Measurements from ENCODE around the gene KIAA1549. TPM values are rescaled to one million over a fixed set of nuclear protein-coding genes. Genes with fewer than 3 reads are reported as not detected.
A peak's percentile ranks its signal among the peaks of the same experiment; 100 is the strongest.

The KIAA1549 gene
- total and polyA plus RNA-seq, 10 of the 15 experiments (the other 5 are each of a cell fraction or from before 2014, with no cell fraction given) = 0.02 to 0.82 (median 0.22) TPM

DNA sequence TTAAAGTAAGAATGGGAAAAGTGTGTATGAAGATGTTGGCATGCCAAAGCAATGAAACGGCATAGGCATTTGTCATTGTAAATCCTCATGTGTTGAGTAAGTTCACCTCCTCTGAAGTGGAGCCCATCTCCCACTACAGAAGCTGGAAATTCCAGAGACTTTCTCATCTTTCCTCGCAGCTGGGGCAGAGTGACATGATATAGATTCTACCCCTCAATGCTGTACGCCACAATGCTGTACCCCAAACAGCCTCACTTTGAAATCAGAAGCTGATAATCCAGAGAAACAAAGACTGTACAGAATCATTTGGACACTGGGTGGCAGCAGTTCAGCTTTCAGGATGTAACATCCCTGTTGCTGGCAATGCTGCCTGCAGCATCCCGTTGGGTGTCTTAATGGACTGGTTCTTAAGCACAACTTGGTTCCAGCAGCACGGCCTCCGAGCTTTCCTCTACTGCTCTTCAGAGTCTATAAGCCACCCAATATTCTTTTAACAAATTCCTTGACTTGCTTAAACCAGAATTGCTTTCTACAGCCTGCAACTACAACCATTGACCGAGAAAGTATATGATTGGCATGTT, 35.8 kb upstream of the KIAA1549 start:
- H2AFZ ChIP-seq (ENCODE audit: control insufficient read depth, low read depth, low read length) = no peak overlapping the region

More for the DNA sequence above, 35.8 kb upstream of the KIAA1549 start:
- Histone ChIP-seq H3K4me3 (no peak overlapping the region), H3K9me3 (replicated peaks; ENCODE audit: control insufficient read depth, insufficient read depth, low read length) (no peaks in the 10 kb centered on the region), H3K36me3 (ENCODE audit: control insufficient read depth in 2 of 2, insufficient read depth in 2 of 2, low read length in 1 of 2) (no peaks in the 10 kb centered on the region; a peak in 1 of 4 replicates), H3K4me1 (ENCODE audit: control insufficient read depth, insufficient read depth, low read length) (no peaks in the 10 kb centered on the region), H3K79me2 (ENCODE audit: control insufficient read depth, insufficient read depth, low read length) (no peaks in the 10 kb centered on the region), H3K27me3 (replicated peaks in 1 of 2; ENCODE audit: control insufficient read depth in 2 of 2, insufficient read depth in 2 of 2, low read length in 1 of 2) (no peaks in the 10 kb centered on the region), H3K27ac (ENCODE audit: control insufficient read depth, insufficient read depth) (no peak overlapping the region), H4K20me1 (ENCODE audit: control insufficient read depth, insufficient read depth) (no peaks in the 10 kb centered on the region), H3K4me2 (ENCODE audit: control insufficient read depth, insufficient read depth) (no peak overlapping the region), H3K9ac (ENCODE audit: control insufficient read depth, insufficient read depth, low read length) (no peak overlapping the region)
- peak; percentile 99 for ATAC-seq
- in situ Hi-C loops (cut with MboI) = no loop called here
- peak; percentile 98 for FAIRE-seq
- no TSS peak for BruUV-seq (replicated peaks)
- no peak for DNase-seq (ENCODE audit: low read depth, low spot score)
- ChIA-PET POLR2A (no interaction called here), SMC1A (ENCODE audit: uncharacterized antibody, unreplicated experiment) (interaction anchor here (0.6 to 3.2 kb wide), 15 partner anchors 9 to 418 kb away, joined by 3 to 15 read pairs (median 3); no protein-coding TSS in a partner anchor), CTCF (interaction anchor here (0.6 to 5.1 kb wide), 23 partner anchors 9 to 418 kb away, joined by 3 to 57 read pairs (median 5); partner anchors contain the start of gene ZC3HAV1L), RAD21 (ENCODE audit: unreplicated experiment) (interaction anchor here (1.0 to 3.8 kb wide), 5 partner anchors 20 to 130 kb away, joined by 3 to 27 read pairs (median 9); no protein-coding TSS in a partner anchor)
- peak; percentile 66 for TF ChIP-seq RAD21 (IDR thresholded peaks at IDR 0.05; ENCODE audit: insufficient read depth, low read depth, low read length)
- peak; percentile 78 for TF ChIP-seq SMC3 (IDR thresholded peaks at IDR 0.05; ENCODE audit: borderline replicate concordance, low read length)
- TF ChIP-seq BCL11A (IDR thresholded peaks at IDR 0.05; ENCODE audit: low read depth, low read length) = no peak
- no peak for TF ChIP-seq RFX5 (IDR thresholded peaks at IDR 0.05; ENCODE audit: low read depth, low read length)
- no peak for TF ChIP-seq ZSCAN29 (IDR thresholded peaks at IDR 0.05)
- no peak for TF ChIP-seq PAX8 (IDR thresholded peaks at IDR 0.05)
- TF ChIP-seq CTCF (IDR thresholded peaks at IDR 0.05 in 2 of 3, conservative IDR thresholded peaks at IDR 0.05 in 1 of 3; ENCODE audit: control insufficient read depth in 2 of 3, extremely low read depth in 1 of 3, insufficient read depth in 1 of 3, low read depth in 3 of 3, low read length in 3 of 3) = peak; percentile 76 to 81 (median 79)
- WGBS (ENCODE audit: insufficient coverage, insufficient replicate concordance, low lambda C conversion rate, missing lambda C conversion rate) = 14% methylated on average over 7 of the region's 7 CpGs
- intact Hi-C loops (cut with micrococcal nuclease; ENCODE audit: unreplicated experiment) = loop anchor here (1.0 kb wide), 2 partner anchors 58 to 110 kb away; no protein-coding TSS in a partner anchor
